ENCODE measurements around the gene PRPF40A.

PRPF40A gene

GRCh38 chr2:152603166-152603565, 114.1 kb downstream of the PRPF40A start:
- H3K9me3 ChIP-seq (replicated peaks; ENCODE audit: insufficient read depth, low read length): no peaks in the 10 kb centered on the region
- no peaks in the 10 kb centered on the region for H4K20me1 ChIP-seq (ENCODE audit: insufficient read depth, low read length)
- H3K9me2 ChIP-seq (replicated peaks; ENCODE audit: insufficient read depth, low read length): no peaks in the 10 kb centered on the region
- H3F3A ChIP-seq (ENCODE audit: insufficient read depth, low read length): no peaks in the 10 kb centered on the region
- no peak overlapping the region for H2AFZ ChIP-seq (ENCODE audit: low read length)
- H3K4me1 ChIP-seq (ENCODE audit: low read length): peaks cover 7% of the 10 kb centered on the region; the same call in 1 of the 2 replicates
- DNase-seq: no peak
- H3K4me2 ChIP-seq (ENCODE audit: low read depth, low read length): no peak overlapping the region
- H3K27me3 ChIP-seq (replicated peaks; ENCODE audit: insufficient read depth, low read length): no peaks in the 10 kb centered on the region
- H3K36me3 ChIP-seq (replicated peaks; ENCODE audit: insufficient read depth, low read length): no peaks in the 10 kb centered on the region
- H3K4me3 ChIP-seq (ENCODE audit: low read length): no peak overlapping the region
- no peaks in the 10 kb centered on the region for H3K79me2 ChIP-seq (ENCODE audit: low read length)
- no peak overlapping the region for H3K27ac ChIP-seq (ENCODE audit: low read length)
- no peak for TF ChIP-seq CTCF (IDR thresholded peaks at IDR 0.05; ENCODE audit: low read length)
- no peak for TF ChIP-seq EZH2phosphoT487 (IDR thresholded peaks at IDR 0.05; ENCODE audit: low read length)
- no peak for TF ChIP-seq EZH2 (optimal IDR thresholded peaks at IDR 0.05; ENCODE audit: low read depth, low read length)
- H3K9ac ChIP-seq (ENCODE audit: low read length): no peak overlapping the region

- no peak overlapping the region for H3K9ac ChIP-seq (ENCODE audit: low read length)
- no peaks in the 10 kb centered on the region for H3K9me2 ChIP-seq (replicated peaks; ENCODE audit: insufficient read depth, low read length)
- no peak overlapping the region for H3K27ac ChIP-seq (ENCODE audit: low read length)
- no peaks in the 10 kb centered on the region for H3K27me3 ChIP-seq (replicated peaks; ENCODE audit: insufficient read depth, low read length)
- no peaks in the 10 kb centered on the region for H3K79me2 ChIP-seq (ENCODE audit: low read length)
- peaks cover 7% of the 10 kb centered on the region; the same call in 1 of the 2 replicates for H3K4me1 ChIP-seq (ENCODE audit: low read length)
- no peak overlapping the region for H3K4me3 ChIP-seq (ENCODE audit: low read length)
- H2AFZ ChIP-seq (ENCODE audit: low read length): no peak overlapping the region
- no peaks in the 10 kb centered on the region for H4K20me1 ChIP-seq (ENCODE audit: insufficient read depth, low read length)
- no peak overlapping the region for H3K4me2 ChIP-seq (ENCODE audit: low read depth, low read length)
- no peaks in the 10 kb centered on the region for H3K9me3 ChIP-seq (replicated peaks; ENCODE audit: insufficient read depth, low read length)
- no peaks in the 10 kb centered on the region for H3F3A ChIP-seq (ENCODE audit: insufficient read depth, low read length)
- no peak for TF ChIP-seq EZH2phosphoT487 (IDR thresholded peaks at IDR 0.05; ENCODE audit: low read length)
- TF ChIP-seq EZH2 (optimal IDR thresholded peaks at IDR 0.05; ENCODE audit: low read depth, low read length): no peak
- TF ChIP-seq CTCF (IDR thresholded peaks at IDR 0.05; ENCODE audit: low read length): no peak
- no peaks in the 10 kb centered on the region for H3K36me3 ChIP-seq (replicated peaks; ENCODE audit: insufficient read depth, low read length)
- no peak for DNase-seq
These were observed 114.5 kb downstream of the PRPF40A start for GRCh38 chr2:152602750-152603149.

Data from MM.1S (cell line).